ENCODE data around the gene FASN. TPM values are rescaled to one million over a fixed set of nuclear protein-coding genes. Genes with fewer than 3 reads are reported as not detected.

FASN gene
- total and polyA plus RNA-seq, 2 of the 13 experiments (the other 11 are each of a cell fraction or from before 2014, with no cell fraction given), result 51.7 to 101 TPM

DNA sequence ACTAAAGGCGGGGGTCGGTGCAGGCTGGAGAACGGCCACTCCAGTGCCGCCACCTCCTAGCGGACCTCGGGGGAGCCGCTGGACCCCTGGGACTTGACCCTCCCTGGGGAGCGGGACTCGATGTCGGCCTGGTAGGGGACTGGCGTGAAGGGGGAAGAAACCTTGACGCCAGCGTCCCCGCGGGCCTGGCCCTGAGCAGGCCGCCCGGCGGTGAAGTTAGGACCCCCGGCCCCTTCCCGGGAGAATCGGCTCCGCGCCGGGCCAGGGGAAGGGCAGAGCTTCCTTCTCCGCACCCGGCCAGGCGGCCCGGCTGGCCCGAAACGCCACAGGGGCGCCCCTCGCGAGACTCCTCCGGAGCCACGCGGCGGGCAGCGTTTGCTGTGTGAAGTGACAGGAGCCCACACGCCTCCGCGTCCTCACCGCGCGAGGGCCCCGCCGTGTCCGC is 32.8 kb downstream of the FASN start (continued):
- TF ChIP-seq ZNF761 (CRISPR knock-in tag; conservative IDR thresholded peaks at IDR 0.05), result 0 out of 2 replicates have a peak, but pooled peaks have one; percentile 9
- no peak for TF ChIP-seq ZMAT3 (CRISPR knock-in tag; conservative IDR thresholded peaks at IDR 0.05)
- TF ChIP-seq, protein P1, sequence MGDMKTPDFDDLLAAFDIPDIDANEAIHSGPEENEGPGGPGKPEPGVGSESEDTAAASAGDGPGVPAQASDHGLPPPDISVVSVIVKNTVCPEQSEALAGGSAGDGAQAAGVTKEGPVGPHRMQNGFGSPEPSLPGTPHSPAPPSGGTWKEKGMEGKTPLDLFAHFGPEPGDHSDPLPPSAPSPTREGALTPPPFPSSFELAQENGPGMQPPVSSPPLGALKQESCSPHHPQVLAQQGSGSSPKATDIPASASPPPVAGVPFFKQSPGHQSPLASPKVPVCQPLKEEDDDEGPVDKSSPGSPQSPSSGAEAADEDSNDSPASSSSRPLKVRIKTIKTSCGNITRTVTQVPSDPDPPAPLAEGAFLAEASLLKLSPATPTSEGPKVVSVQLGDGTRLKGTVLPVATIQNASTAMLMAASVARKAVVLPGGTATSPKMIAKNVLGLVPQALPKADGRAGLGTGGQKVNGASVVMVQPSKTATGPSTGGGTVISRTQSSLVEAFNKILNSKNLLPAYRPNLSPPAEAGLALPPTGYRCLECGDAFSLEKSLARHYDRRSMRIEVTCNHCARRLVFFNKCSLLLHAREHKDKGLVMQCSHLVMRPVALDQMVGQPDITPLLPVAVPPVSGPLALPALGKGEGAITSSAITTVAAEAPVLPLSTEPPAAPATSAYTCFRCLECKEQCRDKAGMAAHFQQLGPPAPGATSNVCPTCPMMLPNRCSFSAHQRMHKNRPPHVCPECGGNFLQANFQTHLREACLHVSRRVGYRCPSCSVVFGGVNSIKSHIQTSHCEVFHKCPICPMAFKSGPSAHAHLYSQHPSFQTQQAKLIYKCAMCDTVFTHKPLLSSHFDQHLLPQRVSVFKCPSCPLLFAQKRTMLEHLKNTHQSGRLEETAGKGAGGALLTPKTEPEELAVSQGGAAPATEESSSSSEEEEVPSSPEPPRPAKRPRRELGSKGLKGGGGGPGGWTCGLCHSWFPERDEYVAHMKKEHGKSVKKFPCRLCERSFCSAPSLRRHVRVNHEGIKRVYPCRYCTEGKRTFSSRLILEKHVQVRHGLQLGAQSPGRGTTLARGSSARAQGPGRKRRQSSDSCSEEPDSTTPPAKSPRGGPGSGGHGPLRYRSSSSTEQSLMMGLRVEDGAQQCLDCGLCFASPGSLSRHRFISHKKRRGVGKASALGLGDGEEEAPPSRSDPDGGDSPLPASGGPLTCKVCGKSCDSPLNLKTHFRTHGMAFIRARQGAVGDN (CRISPR knock-in tag; IDR thresholded peaks at IDR 0.05), result peak; percentile 54; the same call in 1 of the 2 replicates
- peak; percentile 88 for TF ChIP-seq KDM5A (IDR thresholded peaks at IDR 0.05; ENCODE audit: borderline replicate concordance, low read length)
- 0 out of 2 replicates have a peak, but pooled peaks have one; percentile 21 for TF ChIP-seq RXRA (CRISPR knock-in tag; IDR thresholded peaks at IDR 0.05)
- no peak for TF ChIP-seq RFX3 (CRISPR knock-in tag; IDR thresholded peaks at IDR 0.05)
- peak; percentile 81 for TF ChIP-seq AGO2 (optimal IDR thresholded peaks at IDR 0.05; ENCODE audit: low read depth, low read length)
- TF ChIP-seq ZNF788 (CRISPR knock-in tag; IDR thresholded peaks at IDR 0.05; ENCODE audit: borderline replicate concordance), result no peak
- TF ChIP-seq, protein P2, sequence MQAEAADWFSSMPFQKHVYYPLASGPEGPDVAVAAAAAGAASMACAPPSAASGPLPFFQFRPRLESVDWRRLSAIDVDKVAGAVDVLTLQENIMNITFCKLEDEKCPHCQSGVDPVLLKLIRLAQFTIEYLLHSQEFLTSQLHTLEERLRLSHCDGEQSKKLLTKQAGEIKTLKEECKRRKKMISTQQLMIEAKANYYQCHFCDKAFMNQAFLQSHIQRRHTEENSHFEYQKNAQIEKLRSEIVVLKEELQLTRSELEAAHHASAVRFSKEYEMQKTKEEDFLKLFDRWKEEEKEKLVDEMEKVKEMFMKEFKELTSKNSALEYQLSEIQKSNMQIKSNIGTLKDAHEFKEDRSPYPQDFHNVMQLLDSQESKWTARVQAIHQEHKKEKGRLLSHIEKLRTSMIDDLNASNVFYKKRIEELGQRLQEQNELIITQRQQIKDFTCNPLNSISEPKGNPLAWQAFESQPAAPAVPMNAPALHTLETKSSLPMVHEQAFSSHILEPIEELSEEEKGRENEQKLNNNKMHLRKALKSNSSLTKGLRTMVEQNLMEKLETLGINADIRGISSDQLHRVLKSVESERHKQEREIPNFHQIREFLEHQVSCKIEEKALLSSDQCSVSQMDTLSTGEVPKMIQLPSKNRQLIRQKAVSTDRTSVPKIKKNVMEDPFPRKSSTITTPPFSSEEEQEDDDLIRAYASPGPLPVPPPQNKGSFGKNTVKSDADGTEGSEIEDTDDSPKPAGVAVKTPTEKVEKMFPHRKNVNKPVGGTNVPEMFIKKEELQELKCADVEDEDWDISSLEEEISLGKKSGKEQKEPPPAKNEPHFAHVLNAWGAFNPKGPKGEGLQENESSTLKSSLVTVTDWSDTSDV (CRISPR knock-in tag; IDR thresholded peaks at IDR 0.05), result 0 out of 2 replicates have a peak, but pooled peaks have one; percentile 14
- 0 out of 2 replicates have a peak, but pooled peaks have one; percentile 12 for TF ChIP-seq DR1 (CRISPR knock-in tag; IDR thresholded peaks at IDR 0.05)
- 0 out of 2 replicates have a peak, but pooled peaks have one; percentile 3 for TF ChIP-seq EED (CRISPR knock-in tag; IDR thresholded peaks at IDR 0.05)
- TF ChIP-seq CCDC6 (CRISPR knock-in tag; IDR thresholded peaks at IDR 0.05), result 0 out of 2 replicates have a peak, but pooled peaks have one; percentile 9
- no peak for TF ChIP-seq ZNF296 (CRISPR knock-in tag; conservative IDR thresholded peaks at IDR 0.05)
- TF ChIP-seq MIER2 (CRISPR knock-in tag; IDR thresholded peaks at IDR 0.05), result no peak
- peak; percentile 86 for TF ChIP-seq CHD2 (IDR thresholded peaks at IDR 0.05; ENCODE audit: low read depth, low read length)
- no peak for TF ChIP-seq ZNF230 (CRISPR knock-in tag; IDR thresholded peaks at IDR 0.05)
- peak; percentile 17; the same call in 1 of the 2 replicates for TF ChIP-seq MAF1 (CRISPR knock-in tag; IDR thresholded peaks at IDR 0.05; ENCODE audit: borderline replicate concordance)
- peak; percentile 58; the same call in 1 of the 2 replicates for TF ChIP-seq NFATC3 (CRISPR knock-in tag; IDR thresholded peaks at IDR 0.05)
- TF ChIP-seq ZFX (CRISPR knock-in tag; IDR thresholded peaks at IDR 0.05; ENCODE audit: low read depth), result peak; percentile 58
- TF ChIP-seq, protein P3, sequence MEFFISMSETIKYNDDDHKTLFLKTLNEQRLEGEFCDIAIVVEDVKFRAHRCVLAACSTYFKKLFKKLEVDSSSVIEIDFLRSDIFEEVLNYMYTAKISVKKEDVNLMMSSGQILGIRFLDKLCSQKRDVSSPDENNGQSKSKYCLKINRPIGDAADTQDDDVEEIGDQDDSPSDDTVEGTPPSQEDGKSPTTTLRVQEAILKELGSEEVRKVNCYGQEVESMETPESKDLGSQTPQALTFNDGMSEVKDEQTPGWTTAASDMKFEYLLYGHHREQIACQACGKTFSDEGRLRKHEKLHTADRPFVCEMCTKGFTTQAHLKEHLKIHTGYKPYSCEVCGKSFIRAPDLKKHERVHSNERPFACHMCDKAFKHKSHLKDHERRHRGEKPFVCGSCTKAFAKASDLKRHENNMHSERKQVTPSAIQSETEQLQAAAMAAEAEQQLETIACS (CRISPR knock-in tag; IDR thresholded peaks at IDR 0.05), result peak; percentile 20; the same call in 1 of the 2 replicates
- TF ChIP-seq ZNF790 (CRISPR knock-in tag; IDR thresholded peaks at IDR 0.05; ENCODE audit: borderline replicate concordance), result 0 out of 2 replicates have a peak, but pooled peaks have one; percentile 36

Data from HepG2 (cell line).